ES-I3 (cell line): ENCODE measurements around the gene IL3RA.
"Not testable (repeated sequence)": the region's sequence is repeated elsewhere in the genome, so short reads cannot be mapped to it uniquely, and the experiment has no call there.

Experiments
- H3K36me3 ChIP-seq: 2 replicates; pipeline ENCODE4 v1.6.1; 2013; ENCODE audit warnings: mild to moderate bottlenecking, low read length, control low read depth, moderate library complexity; ENCODE audit not compliant: insufficient read depth
- H3K4me1 ChIP-seq: 2 replicates; pipeline ENCODE4 v1.6.1; 2013; ENCODE audit warnings: mild to moderate bottlenecking, control low read depth, low read length; ENCODE audit not compliant: insufficient read depth
- H3K9ac ChIP-seq: 2 replicates; pipeline ENCODE4 v1.6.1; 2013; ENCODE audit warnings: low read depth, mild to moderate bottlenecking, low read length, moderate library complexity
- H3K9me3 ChIP-seq: 2 replicates; pipeline ENCODE4 v1.6.1; 2013; ENCODE audit warnings: mild to moderate bottlenecking, low read length, moderate library complexity; ENCODE audit not compliant: control insufficient read depth, insufficient read depth

The IL3RA gene

GRCh38 chrX:1394731-1395501 lies 58.3 kb downstream of the IL3RA start:
- H3K4me1 ChIP-seq = no peaks in the 10 kb centered on the region; the same call in 1 of the 2 replicates
- no peaks in the 10 kb centered on the region for H3K9me3 ChIP-seq
- H3K36me3 ChIP-seq = peaks cover 11% of the 10 kb centered on the region
- H3K9ac ChIP-seq = no peak overlapping the region

- H3K36me3 ChIP-seq = peaks cover 3% of the 10 kb centered on the region; the same call in 1 of the 2 replicates
- no peaks in the 10 kb centered on the region for H3K9me3 ChIP-seq
- no peak overlapping the region for H3K9ac ChIP-seq
- H3K4me1 ChIP-seq = no peaks in the 10 kb centered on the region; the same call in 1 of the 2 replicates
These were observed 59.1 kb downstream of the IL3RA start for GRCh38 chrX:1395646-1396216.

GRCh38 chrX:1397001-1397400 lies 60.4 kb downstream of the IL3RA start:
- H3K9me3 ChIP-seq = no peaks in the 10 kb centered on the region
- peaks cover 6% of the 10 kb centered on the region; the same call in 1 of the 2 replicates for H3K4me1 ChIP-seq
- H3K9ac ChIP-seq = no peak overlapping the region
- no peaks in the 10 kb centered on the region; the same call in 1 of the 2 replicates for H3K36me3 ChIP-seq

- Histone ChIP-seq H3K9ac (no peak overlapping the region), H3K36me3 (no peaks in the 10 kb centered on the region; the same call in 1 of the 2 replicates), H3K9me3 (no peaks in the 10 kb centered on the region), H3K4me1 (peaks cover 6% of the 10 kb centered on the region; the same call in 1 of the 2 replicates)
These were observed 61.1 kb downstream of the IL3RA start for GRCh38 chrX:1397441-1398270.

- Histone ChIP-seq H3K36me3 (peaks cover 5% of the 10 kb centered on the region; the same call in 1 of the 2 replicates), H3K9ac (no peak overlapping the region), H3K4me1 (peaks cover 6% of the 10 kb centered on the region; the same call in 1 of the 2 replicates), H3K9me3 (no peaks in the 10 kb centered on the region)
These were observed 62.1 kb downstream of the IL3RA start for GRCh38 chrX:1398431-1399340.

- Histone ChIP-seq H3K9me3 (no peaks in the 10 kb centered on the region), H3K36me3 (peaks cover 15% of the 10 kb centered on the region; the same call in 1 of the 2 replicates), H3K9ac (no peak overlapping the region), H3K4me1 (peaks cover 6% of the 10 kb centered on the region; the same call in 1 of the 2 replicates)
These were observed 63.5 kb downstream of the IL3RA start for GRCh38 chrX:1400049-1400448.

GRCh38 chrX:1400742-1401471 lies 64.3 kb downstream of the IL3RA start:
- Histone ChIP-seq H3K4me1 (peaks cover 6% of the 10 kb centered on the region; the same call in 1 of the 2 replicates), H3K9me3 (no peaks in the 10 kb centered on the region), H3K9ac (no peak overlapping the region), H3K36me3 (peaks cover 18% of the 10 kb centered on the region; the same call in 1 of the 2 replicates)

GRCh38 chrX:1401611-1402430 lies 65.2 kb downstream of the IL3RA start:
- H3K9me3 ChIP-seq = no peaks in the 10 kb centered on the region
- no peak overlapping the region for H3K9ac ChIP-seq
- peaks cover 19% of the 10 kb centered on the region; the same call in 1 of the 2 replicates for H3K36me3 ChIP-seq
- peaks cover 6% of the 10 kb centered on the region; the same call in 1 of the 2 replicates for H3K4me1 ChIP-seq

- Histone ChIP-seq H3K36me3 (peaks cover 19% of the 10 kb centered on the region), H3K9ac (no peak overlapping the region), H3K4me1 (peaks cover 6% of the 10 kb centered on the region; the same call in 1 of the 2 replicates), H3K9me3 (no peaks in the 10 kb centered on the region)
These were observed 66.6 kb downstream of the IL3RA start for GRCh38 chrX:1403228-1403627.

GRCh38 chrX:1403867-1404266 lies 67.3 kb downstream of the IL3RA start:
- H3K9ac ChIP-seq, H3K4me1 ChIP-seq, H3K9me3 ChIP-seq: not testable (repeated sequence)
- peaks cover 19% of the 10 kb centered on the region for H3K36me3 ChIP-seq

- H3K9me3 ChIP-seq, H3K4me1 ChIP-seq, H3K9ac ChIP-seq: not testable (repeated sequence)
- peaks cover 19% of the 10 kb centered on the region for H3K36me3 ChIP-seq
These were observed 69.2 kb downstream of the IL3RA start for GRCh38 chrX:1405769-1406168.

GRCh38 chrX:1407035-1407434 lies 70.5 kb downstream of the IL3RA start:
- H3K36me3 ChIP-seq = peaks cover 19% of the 10 kb centered on the region
- no peak overlapping the region for H3K9ac ChIP-seq
- no peaks in the 10 kb centered on the region for H3K9me3 ChIP-seq
- no peaks in the 10 kb centered on the region for H3K4me1 ChIP-seq
